HG03575 (cell line): ENCODE measurements around the gene SYNGAP1.

Source experiments
- ATAC-seq: cut with Tn5 transposase; IDR thresholded peaks from one replicate; pipeline ENCODE4 v1.9.1; 2021; ENCODE audit not compliant: unreplicated experiment, insufficient number of reproducible peaks, low FRiP score; ENCODE audit errors: extremely low read depth

Gene SYNGAP1

GRCh38 chr6:33502486-33502885 is 82.6 kb downstream of the SYNGAP1 start:
- ATAC-seq = no peak

- no peak for ATAC-seq
Observed at GRCh38 chr6:33504486-33504885, 84.6 kb downstream of the SYNGAP1 start.
